Gastroesophageal sphincter (tissue), 4 donors: ENCODE results near the gene KHNYN. TPM values are rescaled to one million over a fixed set of nuclear protein-coding genes. Genes with fewer than 3 reads are reported as not detected.
"Not testable (repeated sequence)": the region's sequence is repeated elsewhere in the genome, so short reads cannot be mapped to it uniquely, and the experiment has no call there.

Experiments
- ATAC-seq: fragments of 150-250 bp; one replicate; pipeline ENCODE4 v1.9.1; 2016; ENCODE audit warnings: mild to moderate bottlenecking, moderate library complexity
- H3K27ac ChIP-seq, 4 donors: fragments of 200-600 bp; sonication (generic) in 3 of 4; 1 replicate in 3 of 4; 2 replicates in 1 of 4; pipeline ENCODE4 v1.5.1; 2016 to 2019
- H3K27me3 ChIP-seq: fragments of 200-600 bp; sonication (generic); one replicate; pipeline ENCODE4 v1.5.1; 2019
- H3K36me3 ChIP-seq, 2 donors: fragments of 200-600 bp; sonication (generic); one replicate each; pipeline ENCODE4 v1.5.1; 2019; ENCODE audit warnings: control low read depth in 1 of 2
- H3K4me1 ChIP-seq, 3 donors: fragments of 200-600 bp; sonication (generic); 1 replicate in 2 of 3; 2 replicates in 1 of 3; pipeline ENCODE4 v1.5.1; 2016 to 2019; ENCODE audit warnings: control low read depth in 2 of 3
- H3K4me3 ChIP-seq, 2 donors: fragments of 200-600 bp; sonication (generic); one replicate each; pipeline ENCODE4 v1.5.1; 2019; ENCODE audit warnings: mild to moderate bottlenecking in 1 of 2, moderate library complexity in 1 of 2
- H3K9me3 ChIP-seq, 3 donors: fragments of 200-600 bp; sonication (generic); one replicate each; pipeline ENCODE4 v1.5.1; 2017 to 2019; ENCODE audit warnings: control low read depth in 2 of 3
- CTCF ChIP-seq, 4 experiments: fragments of 200-600 bp in 2 of 4; fragments of 450-650 bp in 2 of 4; sonication (generic) in 1 of 4; IDR thresholded peaks; one replicate each; pipeline ENCODE4 v1.5.1; 2017 to 2019; ENCODE audit warnings: antibody characterized with exemption in 4 of 4, mild to moderate bottlenecking in 2 of 4, moderate library complexity in 2 of 4
- EP300 ChIP-seq: sonication (generic); formaldehyde crosslinking; IDR thresholded peaks from one replicate; pipeline ENCODE4 v1.6.1; 2017; ENCODE audit warnings: antibody characterized with exemption, mild to moderate bottlenecking
- POLR2A ChIP-seq, 2 donors: fragments of 450-650 bp; IDR thresholded peaks; one replicate each; pipeline ENCODE4 v1.6.1; 2017; ENCODE audit warnings: antibody characterized with exemption in 2 of 2, mild to moderate bottlenecking in 2 of 2, moderate library complexity in 1 of 2
- POLR2AphosphoS5 ChIP-seq: sonication (generic); formaldehyde crosslinking; IDR thresholded peaks from one replicate; pipeline ENCODE4 v1.6.1; 2017; ENCODE audit warnings: antibody characterized with exemption
- WGBS, 2 donors: methylation state at CpG; one replicate each; pipeline ENCODE4 v1.1.5; 2018; ENCODE audit warnings: low coverage in 1 of 2; 5-methylcytosine and 5-hydroxymethylcytosine counted together
- total RNA-seq, 4 donors: library from RNA; depleted of rRNA; stranded (reverse); fragments of >200 nt; gene quantifications; one replicate each; pipeline ENCODE4 v1.1.0, GENCODE V29; 2016

KHNYN gene
- total RNA-seq, 4 donors from 2014 or later, result 50.7 to 68.0 (median 61.3) TPM

DNA sequence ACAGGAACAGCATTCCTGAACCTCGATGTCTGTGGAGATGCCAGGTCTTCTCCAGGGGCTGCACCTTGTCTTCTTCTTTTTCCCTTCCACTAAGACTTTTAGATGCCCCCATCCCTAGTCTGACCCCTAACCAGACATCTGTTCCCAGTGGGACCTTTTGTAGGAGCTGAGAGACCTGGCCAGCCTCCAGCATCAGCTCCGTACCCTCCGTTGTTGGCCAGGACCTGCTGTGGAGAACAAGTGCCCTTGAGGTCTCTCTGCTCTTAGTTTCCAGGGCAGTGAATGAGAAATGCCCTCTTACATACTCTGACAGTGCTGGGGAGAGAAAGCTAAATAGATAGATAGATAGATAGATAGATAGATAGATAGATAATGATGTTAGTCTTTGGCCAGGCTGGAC is 29.6 kb downstream of the KHNYN start:
- H3K4me3 ChIP-seq, result no peak overlapping the region
- H3K36me3 ChIP-seq, result no peaks in the 10 kb centered on the region
- no peak for TF ChIP-seq POLR2A (IDR thresholded peaks at IDR 0.05)
- H3K27me3 ChIP-seq, result no peaks in the 10 kb centered on the region
- H3K27ac ChIP-seq, result no peak overlapping the region
- no peak for ATAC-seq
- WGBS, 2 donors, result 56% methylated on average over 3 of the region's 3 CpGs; no CpG with 5 or more reads in 1 of the 2 donors
- H3K4me1 ChIP-seq, result no peaks in the 10 kb centered on the region
- peaks cover 0 to 3% (median 0%) of the 10 kb centered on the region in 3 donors for H3K9me3 ChIP-seq

- Histone ChIP-seq H3K9me3 (peaks cover 0 to 3% (median 0%) of the 10 kb centered on the region in 3 donors), H3K36me3 (no peaks in the 10 kb centered on the region), H3K27ac (no peak overlapping the region), H3K27me3 (no peaks in the 10 kb centered on the region), H3K4me3 (no peak overlapping the region), H3K4me1 (no peaks in the 10 kb centered on the region)
- no peak for ATAC-seq
- TF ChIP-seq EP300 (no peak), POLR2AphosphoS5 (no peak)
These were observed 31.6 kb downstream of the KHNYN start for GRCh38 chr14:24461336-24461735.

DNA sequence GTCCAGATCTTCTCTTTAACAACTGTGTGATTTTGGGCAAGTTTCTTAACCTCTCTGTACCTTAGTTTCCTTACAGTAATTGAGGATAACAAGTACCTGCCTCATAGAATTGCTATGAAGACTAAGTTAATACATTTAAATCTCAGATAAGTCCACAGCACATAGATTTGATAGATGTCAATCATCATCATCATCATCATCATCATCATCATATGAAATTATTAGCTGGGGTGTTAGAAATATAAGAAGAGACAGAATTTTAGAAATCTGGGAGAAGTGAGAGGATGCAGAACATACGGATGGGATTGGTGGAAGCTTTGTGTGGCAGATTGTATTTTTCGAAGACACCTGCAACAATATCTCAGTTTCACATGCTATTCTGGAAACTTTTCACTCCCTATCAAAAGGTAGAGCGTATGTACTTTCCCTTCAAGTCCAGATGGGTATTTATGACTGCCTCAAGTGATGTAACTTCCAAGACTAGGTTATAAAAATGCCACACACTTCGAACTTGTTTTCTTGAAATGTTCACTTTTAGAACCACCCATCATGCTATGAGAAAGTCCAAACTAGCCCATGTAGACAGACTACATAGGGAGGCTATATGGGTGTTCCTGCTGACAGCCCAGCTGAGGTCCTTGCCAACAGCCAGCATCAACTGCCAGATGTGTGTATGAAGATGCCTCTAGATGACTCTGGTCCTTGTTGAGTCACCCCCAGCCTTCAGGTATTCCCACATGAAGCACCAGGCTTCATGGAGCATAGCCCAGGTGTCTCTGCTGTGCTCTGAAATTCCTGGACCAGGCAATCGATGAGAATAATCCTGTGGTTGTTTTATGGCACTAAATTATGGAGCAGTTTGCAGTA is 33.5 kb downstream of the KHNYN start:
- H3K4me1 ChIP-seq, result no peaks in the 10 kb centered on the region
- 49 to 59% methylated on average over 4 to 5 of the region's 5 CpGs for WGBS, 2 donors
- H3K4me3 ChIP-seq, result no peak overlapping the region
- no peak for TF ChIP-seq POLR2AphosphoS5
- no peak for TF ChIP-seq POLR2A (IDR thresholded peaks at IDR 0.05)
- ATAC-seq, result no peak
- H3K36me3 ChIP-seq, result no peaks in the 10 kb centered on the region
- no peak overlapping the region for H3K27ac ChIP-seq
- H3K27me3 ChIP-seq, result no peaks in the 10 kb centered on the region
- no peaks in the 10 kb centered on the region for H3K9me3 ChIP-seq

GRCh38 chr14:24463884-24464785 is 34.4 kb downstream of the KHNYN start:
- no peaks in the 10 kb centered on the region for H3K36me3 ChIP-seq
- no peaks in the 10 kb centered on the region for H3K9me3 ChIP-seq
- no peaks in the 10 kb centered on the region for H3K4me1 ChIP-seq
- ATAC-seq, result no peak
- no peaks in the 10 kb centered on the region for H3K27me3 ChIP-seq
- 62 to 68% methylated on average over 2 to 4 of the region's 4 CpGs for WGBS, 2 donors
- H3K27ac ChIP-seq, result no peak overlapping the region
- no peak overlapping the region for H3K4me3 ChIP-seq
- TF ChIP-seq EP300, result no peak
- TF ChIP-seq CTCF (IDR thresholded peaks at IDR 0.05), result no peak
- no peak for TF ChIP-seq POLR2A (IDR thresholded peaks at IDR 0.05)
- no peak for TF ChIP-seq POLR2AphosphoS5

DNA sequence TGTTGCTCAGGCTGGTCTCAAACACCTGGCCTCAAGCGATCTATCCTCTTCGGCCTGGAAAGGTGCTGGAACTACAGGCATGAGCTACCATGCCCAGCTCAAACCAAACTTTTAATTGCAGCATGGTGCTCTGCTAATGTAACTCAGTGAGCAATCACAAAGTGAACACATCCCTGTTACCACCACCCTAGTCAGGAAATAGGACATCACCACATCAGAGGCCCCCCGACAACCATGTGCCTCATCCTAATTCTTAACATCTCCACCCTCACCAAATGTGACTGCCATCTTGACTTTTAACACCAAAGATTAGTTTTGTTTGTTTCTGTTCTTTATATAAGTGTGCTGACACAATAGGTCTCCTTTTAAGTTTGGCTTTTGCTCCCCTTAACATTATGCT is 35.6 kb downstream of the KHNYN start:
- Histone ChIP-seq H3K27me3 (no peaks in the 10 kb centered on the region), H3K9me3 (no peaks in the 10 kb centered on the region), H3K4me1 (no peaks in the 10 kb centered on the region), H3K4me3 (no peak overlapping the region), H3K36me3 (no peaks in the 10 kb centered on the region), H3K27ac (no peak overlapping the region)
- no peak for ATAC-seq
- WGBS, 2 donors, result 85 to 100% methylated on average over 3 of the region's 3 CpGs
- no peak for TF ChIP-seq EP300
- TF ChIP-seq CTCF (IDR thresholded peaks at IDR 0.05), result no peak
- no peak for TF ChIP-seq POLR2A (IDR thresholded peaks at IDR 0.05)
- no peak for TF ChIP-seq POLR2AphosphoS5

GRCh38 chr14:24465805-24466204 is 36.1 kb downstream of the KHNYN start:
- Histone ChIP-seq H3K36me3 (no peaks in the 10 kb centered on the region), H3K4me1 (no peaks in the 10 kb centered on the region), H3K4me3 (no peak overlapping the region), H3K27me3 (no peaks in the 10 kb centered on the region), H3K9me3 (no peaks in the 10 kb centered on the region), H3K27ac (no peak overlapping the region)
- 81 to 86% methylated on average over 3 of the region's 3 CpGs for WGBS, 2 donors
- TF ChIP-seq EP300, result no peak
- no peak for TF ChIP-seq POLR2AphosphoS5
- no peak for TF ChIP-seq POLR2A (IDR thresholded peaks at IDR 0.05)
- TF ChIP-seq CTCF (IDR thresholded peaks at IDR 0.05), result no peak
- ATAC-seq, result no peak

DNA sequence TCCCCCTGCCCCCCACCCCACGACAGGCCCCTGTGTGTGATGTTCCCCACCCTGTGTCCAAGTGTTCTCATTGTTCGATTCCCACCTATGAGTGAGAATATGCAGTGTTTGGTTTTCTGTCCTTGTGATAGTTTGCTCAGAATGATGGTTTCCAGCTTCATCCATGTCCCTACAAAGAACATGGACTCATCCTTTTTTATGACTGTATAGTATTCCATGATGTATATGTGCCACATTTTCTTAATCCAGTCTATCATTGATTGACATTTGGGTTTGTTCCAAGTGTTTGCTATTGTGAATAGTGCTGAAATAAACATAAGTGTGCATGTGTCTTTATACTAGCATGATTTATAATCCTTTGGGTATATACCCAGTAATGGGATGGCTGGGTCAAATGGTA is 40.7 kb downstream of the KHNYN start:
- not testable (repeated sequence) for H3K4me1 ChIP-seq, ATAC-seq, H3K27ac ChIP-seq, H3K36me3 ChIP-seq, H3K27me3 ChIP-seq, H3K4me3 ChIP-seq, H3K9me3 ChIP-seq
- WGBS, 2 donors, result 75% methylated on average over 2 of the region's 2 CpGs; no CpG with 5 or more reads in 1 of the 2 donors
